ENCODE data around the gene ZSCAN9. TPM values are rescaled to one million over a fixed set of nuclear protein-coding genes. Genes with fewer than 3 reads are reported as not detected.

ZSCAN9 gene
- total RNA-seq, 2 donors from 2014 or later = 9.1 to 10.9 TPM

DNA sequence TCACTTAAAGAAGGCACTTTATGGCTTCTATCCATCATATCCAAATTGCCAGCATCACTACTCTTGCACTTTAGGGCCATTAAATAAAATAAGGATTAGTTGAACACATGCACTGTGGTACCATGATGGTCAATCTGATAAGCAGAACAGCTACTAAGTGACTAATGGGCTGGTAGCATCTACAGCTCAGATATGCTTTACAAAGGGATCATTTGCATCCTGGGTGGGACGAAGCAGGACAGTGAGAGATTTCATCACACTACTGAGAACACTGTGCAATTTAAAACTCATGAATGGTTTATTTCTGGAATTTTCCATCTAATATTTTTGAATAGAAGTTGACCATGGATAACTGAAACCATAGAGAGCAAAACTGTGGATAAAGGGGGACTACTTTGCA lies 25.1 kb upstream of the ZSCAN9 start:
- ATAC-seq = no peak
- Histone ChIP-seq H3K36me3 (replicated peaks in 1 of 2; ENCODE audit: insufficient read depth in 1 of 2, low read depth in 2 of 2) (no peaks in the 10 kb centered on the region), H3K4me1 (no peaks in the 10 kb centered on the region), H3K9me3 (no peaks in the 10 kb centered on the region), H3K27me3 (peaks cover 0 to 3% of the 10 kb centered on the region in 2 donors), H3K27ac (no peak overlapping the region), H3K4me3 (no peak overlapping the region)
- intact Hi-C loops (cut with DNase I) = no loop called here
- 32 to 41% methylated on average over 1 of the region's 1 CpG for WGBS, 2 donors
- TF ChIP-seq, protein P1, sequence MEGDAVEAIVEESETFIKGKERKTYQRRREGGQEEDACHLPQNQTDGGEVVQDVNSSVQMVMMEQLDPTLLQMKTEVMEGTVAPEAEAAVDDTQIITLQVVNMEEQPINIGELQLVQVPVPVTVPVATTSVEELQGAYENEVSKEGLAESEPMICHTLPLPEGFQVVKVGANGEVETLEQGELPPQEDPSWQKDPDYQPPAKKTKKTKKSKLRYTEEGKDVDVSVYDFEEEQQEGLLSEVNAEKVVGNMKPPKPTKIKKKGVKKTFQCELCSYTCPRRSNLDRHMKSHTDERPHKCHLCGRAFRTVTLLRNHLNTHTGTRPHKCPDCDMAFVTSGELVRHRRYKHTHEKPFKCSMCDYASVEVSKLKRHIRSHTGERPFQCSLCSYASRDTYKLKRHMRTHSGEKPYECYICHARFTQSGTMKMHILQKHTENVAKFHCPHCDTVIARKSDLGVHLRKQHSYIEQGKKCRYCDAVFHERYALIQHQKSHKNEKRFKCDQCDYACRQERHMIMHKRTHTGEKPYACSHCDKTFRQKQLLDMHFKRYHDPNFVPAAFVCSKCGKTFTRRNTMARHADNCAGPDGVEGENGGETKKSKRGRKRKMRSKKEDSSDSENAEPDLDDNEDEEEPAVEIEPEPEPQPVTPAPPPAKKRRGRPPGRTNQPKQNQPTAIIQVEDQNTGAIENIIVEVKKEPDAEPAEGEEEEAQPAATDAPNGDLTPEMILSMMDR (IDR thresholded peaks at IDR 0.05) = no peak
- TF ChIP-seq POLR2A (IDR thresholded peaks at IDR 0.05) = no peak
- DNase-seq = no peak

DNA sequence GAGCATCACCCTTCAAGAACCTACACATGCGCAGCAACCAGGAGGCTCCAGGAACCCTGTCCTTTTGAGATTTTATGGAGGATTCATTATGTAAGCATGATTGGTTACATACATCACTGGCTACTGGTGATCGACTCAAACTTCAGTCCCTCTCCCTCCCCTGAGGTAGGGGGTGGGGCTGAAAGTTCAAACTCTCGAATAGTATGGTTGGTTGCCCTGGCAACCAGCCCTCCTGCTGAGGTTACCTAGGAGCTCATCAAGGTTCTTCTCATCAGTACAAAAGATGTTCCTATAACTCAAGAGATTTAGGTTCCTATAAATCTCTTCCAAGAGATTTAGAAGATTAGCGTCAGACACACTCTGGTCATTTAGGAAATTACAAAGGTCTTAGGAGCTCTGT lies 21.9 kb upstream of the ZSCAN9 start:
- Histone ChIP-seq H3K4me3 (no peak overlapping the region), H3K27ac (no peak overlapping the region), H3K4me1 (no peaks in the 10 kb centered on the region), H3K36me3 (replicated peaks in 1 of 2; ENCODE audit: insufficient read depth in 1 of 2, low read depth in 2 of 2) (no peaks in the 10 kb centered on the region), H3K9me3 (no peaks in the 10 kb centered on the region), H3K27me3 (peaks cover 0 to 12% of the 10 kb centered on the region in 2 donors)
- WGBS, 2 donors = 20 to 24% methylated on average over 4 of the region's 4 CpGs
- ATAC-seq (no peak), DNase-seq (no peak)
- intact Hi-C loops (cut with DNase I) = no loop called here
- TF ChIP-seq POLR2A (IDR thresholded peaks at IDR 0.05) = no peak
- TF ChIP-seq, protein P1 (IDR thresholded peaks at IDR 0.05) = no peak

DNA sequence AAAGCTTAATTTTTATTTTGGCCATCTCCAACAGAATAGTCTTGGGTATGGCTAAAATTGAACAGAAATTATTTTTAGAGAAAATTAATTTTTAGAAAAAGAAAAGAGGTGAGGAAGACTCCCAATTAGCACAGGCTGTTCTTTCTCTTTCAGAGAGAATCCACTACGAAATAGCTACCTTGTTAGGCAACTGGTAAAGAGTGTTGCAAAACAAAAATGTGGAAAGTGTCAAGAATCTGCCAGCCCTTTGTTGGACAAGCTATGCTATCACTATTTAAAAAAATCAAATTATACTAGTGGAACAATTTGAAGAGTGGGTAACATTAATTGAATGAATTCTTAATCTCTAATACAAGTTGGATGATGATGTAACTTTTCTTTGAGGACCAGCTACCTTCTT lies 19.2 kb upstream of the ZSCAN9 start:
- TF ChIP-seq POLR2A (IDR thresholded peaks at IDR 0.05) = no peak
- TF ChIP-seq, protein P1 (IDR thresholded peaks at IDR 0.05) = no peak
- no peak overlapping the region for H3K4me3 ChIP-seq
- intact Hi-C loops (cut with DNase I) = no loop called here
- WGBS, 2 donors = 32 to 60% methylated on average over 1 of the region's 1 CpG
- DNase-seq (no peak), ATAC-seq (no peak)
- H3K27ac ChIP-seq = no peak overlapping the region
- peaks cover 0 to 33% of the 10 kb centered on the region in 2 donors for H3K27me3 ChIP-seq
- no peaks in the 10 kb centered on the region for H3K4me1 ChIP-seq
- H3K9me3 ChIP-seq = no peaks in the 10 kb centered on the region
- H3K36me3 ChIP-seq (replicated peaks in 1 of 2; ENCODE audit: insufficient read depth in 1 of 2, low read depth in 2 of 2) = no peaks in the 10 kb centered on the region

DNA sequence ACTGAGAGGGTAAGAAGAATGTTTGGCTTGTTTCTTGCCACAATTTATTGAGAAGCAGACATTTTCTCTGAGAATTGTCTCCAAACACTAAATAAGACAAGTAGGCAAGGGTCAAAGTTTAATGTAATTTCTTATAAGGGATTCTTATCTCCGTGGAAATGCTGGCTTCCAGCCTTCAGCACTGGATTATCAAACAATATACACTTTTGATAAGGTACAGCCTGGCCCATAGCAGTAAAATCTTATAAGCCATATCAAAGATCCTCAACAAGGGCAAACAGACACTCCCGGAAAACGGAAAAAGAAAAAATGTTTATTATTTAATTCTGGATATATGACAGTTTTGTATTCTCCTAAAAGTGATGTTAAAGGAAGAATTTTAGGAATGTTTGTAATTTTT lies 18.5 kb upstream of the ZSCAN9 start:
- no peak for ATAC-seq
- whole genome bisulfite sequencing, 2 donors = 20 to 24% methylated on average over 3 of the region's 3 CpGs
- H3K4me1 ChIP-seq = no peaks in the 10 kb centered on the region
- H3K9me3 ChIP-seq = no peaks in the 10 kb centered on the region
- no peak overlapping the region for H3K4me3 ChIP-seq
- H3K36me3 ChIP-seq (replicated peaks in 1 of 2; ENCODE audit: insufficient read depth in 1 of 2, low read depth in 2 of 2) = no peaks in the 10 kb centered on the region
- H3K27me3 ChIP-seq = peaks cover 0 to 37% of the 10 kb centered on the region in 2 donors
- TF ChIP-seq, protein P1 (IDR thresholded peaks at IDR 0.05) = no peak
- no peak for TF ChIP-seq POLR2A (IDR thresholded peaks at IDR 0.05)
- no peak overlapping the region for H3K27ac ChIP-seq
- intact Hi-C loops (cut with DNase I) = no loop called here
- no peak for DNase-seq

DNA sequence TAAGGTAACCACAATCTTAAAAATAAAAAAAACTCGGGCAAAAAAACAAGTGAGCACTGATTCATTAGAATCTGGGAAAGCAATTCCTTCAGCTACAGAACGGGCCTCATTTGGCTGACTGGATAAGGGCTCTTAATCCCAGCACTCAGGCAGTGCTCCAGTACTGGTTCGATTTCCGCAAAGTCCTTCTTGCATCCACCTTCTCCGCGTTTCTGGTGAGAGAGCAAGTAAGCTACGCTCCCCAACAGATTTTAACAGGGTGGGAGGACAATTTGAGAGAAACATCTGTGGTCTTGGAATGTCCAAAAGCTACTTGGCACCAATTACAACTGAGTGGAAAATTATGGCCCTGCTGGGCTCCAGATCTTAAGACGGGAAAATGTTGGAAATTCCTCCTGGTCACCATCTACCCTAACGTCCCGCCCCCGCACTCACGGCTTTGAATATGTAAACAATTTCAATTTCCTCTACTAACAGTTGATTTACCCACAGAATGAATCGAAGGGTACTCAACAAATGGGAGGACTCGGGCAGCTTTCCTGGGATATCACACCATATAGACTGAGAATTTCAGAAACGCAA lies 18.1 kb upstream of the ZSCAN9 start:
- 9 to 13% methylated on average over 15 of the region's 15 CpGs for WGBS, 2 donors
- no peak overlapping the region for H3K27ac ChIP-seq

More for the DNA sequence above, 18.1 kb upstream of the ZSCAN9 start:
- intact Hi-C loops (cut with DNase I) = no loop called here
- Histone ChIP-seq H3K4me1 (no peaks in the 10 kb centered on the region), H3K4me3 (no peak overlapping the region), H3K9me3 (no peaks in the 10 kb centered on the region), H3K36me3 (replicated peaks in 1 of 2; ENCODE audit: insufficient read depth in 1 of 2, low read depth in 2 of 2) (no peaks in the 10 kb centered on the region), H3K27me3 (peaks cover 0 to 37% of the 10 kb centered on the region in 2 donors)
- no peak for TF ChIP-seq POLR2A (IDR thresholded peaks at IDR 0.05)
- DNase-seq (no peak), ATAC-seq (no peak)
